ENCODE data around the gene TIMM22. TPM values are rescaled to one million over a fixed set of nuclear protein-coding genes. Genes with fewer than 3 reads are reported as not detected.

TIMM22 gene
- total RNA-seq, 3 donors from 2014 or later (not counting 1 experiment from before 2014, with no cell fraction given), result 7.8 to 11.3 (median 8.9) TPM

DNA sequence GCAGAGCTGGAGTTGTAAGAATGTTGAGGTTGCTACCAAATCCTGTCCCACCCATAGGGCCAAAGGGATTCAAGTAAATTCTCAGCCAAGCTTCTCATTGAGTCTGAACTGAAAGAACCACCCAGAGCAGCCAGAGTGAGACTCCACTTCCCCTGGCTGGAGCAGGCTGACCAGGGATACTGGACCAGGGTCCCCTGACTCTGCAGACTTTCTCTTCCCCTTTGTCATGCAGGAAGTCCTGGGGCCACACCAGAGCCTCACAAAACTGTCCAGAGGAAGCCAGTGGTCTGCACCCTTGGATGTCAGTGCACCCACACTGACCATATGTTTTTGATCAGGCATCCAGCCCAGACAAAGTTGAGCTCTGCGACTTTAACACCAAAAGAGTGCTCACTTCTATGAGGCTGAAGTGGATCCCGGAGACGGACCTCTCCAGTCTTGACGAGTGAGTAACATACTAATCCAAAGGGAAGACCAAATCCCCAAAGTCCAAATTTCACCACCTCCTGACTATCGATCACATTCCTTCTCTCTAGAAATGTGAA is 21.5 kb upstream of the TIMM22 start:
- H3K4me3 Mint-ChIP-seq, result no peak overlapping the region
- peaks cover 6 to 11% of the 10 kb centered on the region in 2 donors for H3K4me1 Mint-ChIP-seq
- no peak for DNase-seq
- peaks cover 25 to 42% of the 10 kb centered on the region in 2 donors for H3K27me3 Mint-ChIP-seq (ENCODE audit: low read depth in 2 of 2)
- Histone ChIP-seq H3K9me3 (ENCODE audit: control insufficient read depth, insufficient read depth, low read length) (no peaks in the 10 kb centered on the region), H3K4me1 (ENCODE audit: control insufficient read depth, insufficient read depth, low read length) (peaks cover 14% of the 10 kb centered on the region), H3K4me3 (ENCODE audit: low read length) (no peak overlapping the region), H3K36me3 (ENCODE audit: control insufficient read depth, insufficient read depth, low read length) (no peaks in the 10 kb centered on the region), H3K27me3 (ENCODE audit: control insufficient read depth, insufficient read depth, low read length) (peaks cover 27% of the 10 kb centered on the region), H3K27ac (ENCODE audit: low read length) (no peak overlapping the region)
- WGBS (ENCODE audit: insufficient coverage), result 73% methylated on average over 5 of the region's 5 CpGs
- H3K27ac Mint-ChIP-seq, result no peak overlapping the region
- ATAC-seq, result no peak
- H3K9me3 Mint-ChIP-seq, result no peaks in the 10 kb centered on the region
- intact Hi-C loops (cut with micrococcal nuclease), result no loop called here
- no peaks in the 10 kb centered on the region for H3K36me3 Mint-ChIP-seq
- no peak for TF ChIP-seq CTCF (IDR thresholded peaks at IDR 0.05)

DNA sequence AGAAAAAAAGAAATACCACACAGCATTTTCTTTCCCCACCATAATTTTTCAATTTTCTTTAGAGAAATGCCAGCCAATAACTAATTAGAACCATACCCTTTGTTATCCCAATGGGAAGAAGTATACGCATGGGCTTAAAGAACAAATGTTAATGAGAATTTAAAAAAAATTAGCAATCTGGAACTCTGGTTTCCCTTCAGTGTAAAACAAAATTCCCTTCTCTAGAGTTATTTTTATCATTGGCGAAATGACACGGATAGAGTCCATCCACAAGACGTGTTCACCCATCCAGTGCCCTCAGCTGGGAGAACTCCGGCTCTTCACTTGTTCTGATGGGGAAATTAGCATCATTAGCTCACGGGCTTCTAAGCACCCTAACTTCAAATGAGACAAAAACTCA is 20.6 kb upstream of the TIMM22 start:
- peaks cover 27% of the 10 kb centered on the region for H3K27me3 ChIP-seq (ENCODE audit: control insufficient read depth, insufficient read depth, low read length)
- no peaks in the 10 kb centered on the region for H3K9me3 ChIP-seq (ENCODE audit: control insufficient read depth, insufficient read depth, low read length)
- 85% methylated on average over 5 of the region's 6 CpGs for WGBS (ENCODE audit: insufficient coverage)
- H3K4me1 ChIP-seq (ENCODE audit: control insufficient read depth, insufficient read depth, low read length), result peaks cover 21% of the 10 kb centered on the region
- H3K4me3 ChIP-seq (ENCODE audit: low read length), result no peak overlapping the region
- H3K36me3 Mint-ChIP-seq, result no peaks in the 10 kb centered on the region
- H3K36me3 ChIP-seq (ENCODE audit: control insufficient read depth, insufficient read depth, low read length), result no peaks in the 10 kb centered on the region
- H3K4me1 Mint-ChIP-seq, result peaks cover 11 to 16% of the 10 kb centered on the region in 2 donors
- TF ChIP-seq CTCF (IDR thresholded peaks at IDR 0.05), result no peak
- DNase-seq (no peak), ATAC-seq (no peak)
- H3K9me3 Mint-ChIP-seq, result no peaks in the 10 kb centered on the region
- H3K27ac Mint-ChIP-seq, result no peak overlapping the region
- H3K4me3 Mint-ChIP-seq, result no peak overlapping the region
- H3K27me3 Mint-ChIP-seq (ENCODE audit: low read depth in 2 of 2), result peaks cover 25 to 42% of the 10 kb centered on the region in 2 donors
- no peak overlapping the region for H3K27ac ChIP-seq (ENCODE audit: low read length)
- intact Hi-C loops (cut with micrococcal nuclease), result no loop called here

GRCh38 chr17:977166-977565 is 19.8 kb upstream of the TIMM22 start:
- no peak for ATAC-seq
- 94% methylated on average over 6 of the region's 6 CpGs for WGBS (ENCODE audit: insufficient coverage)

More at GRCh38 chr17:977166-977565, 19.8 kb upstream of the TIMM22 start:
- H3K9me3 Mint-ChIP-seq, result no peaks in the 10 kb centered on the region
- H3K36me3 Mint-ChIP-seq, result no peaks in the 10 kb centered on the region
- peaks cover 12 to 17% of the 10 kb centered on the region in 2 donors for H3K4me1 Mint-ChIP-seq
- peaks cover 25 to 42% of the 10 kb centered on the region in 2 donors for H3K27me3 Mint-ChIP-seq (ENCODE audit: low read depth in 2 of 2)
- Histone ChIP-seq H3K9me3 (ENCODE audit: control insufficient read depth, insufficient read depth, low read length) (no peaks in the 10 kb centered on the region), H3K27me3 (ENCODE audit: control insufficient read depth, insufficient read depth, low read length) (peaks cover 27% of the 10 kb centered on the region), H3K27ac (ENCODE audit: low read length) (no peak overlapping the region), H3K4me1 (ENCODE audit: control insufficient read depth, insufficient read depth, low read length) (peaks cover 21% of the 10 kb centered on the region), H3K36me3 (ENCODE audit: control insufficient read depth, insufficient read depth, low read length) (no peaks in the 10 kb centered on the region), H3K4me3 (ENCODE audit: low read length) (no peak overlapping the region)
- H3K4me3 Mint-ChIP-seq, result no peak overlapping the region
- no peak for DNase-seq
- no peak for TF ChIP-seq CTCF (IDR thresholded peaks at IDR 0.05)
- intact Hi-C loops (cut with micrococcal nuclease), result no loop called here
- no peak overlapping the region for H3K27ac Mint-ChIP-seq

Data from natural killer cell (primary cell).